IPS DF 4.7 (cell line): ENCODE data around the gene ISG15.
"Not testable (repeated sequence)": the region's sequence is repeated elsewhere in the genome, so short reads cannot be mapped to it uniquely, and the experiment has no call there.

Source experiments
- DNase-seq: peaks from one replicate; pipeline ENCODE4 v3.0.0-alpha.2; 2013; ENCODE audit warnings: low spot score; ENCODE audit errors: extremely low read depth

The ISG15 gene

GRCh38 chr1:1011396-1011949 lies 1.8 kb upstream of the ISG15 start:
- no peak for DNase-seq

- not testable (repeated sequence) for DNase-seq
Measured at GRCh38 chr1:1012736-1013104, 577 bp upstream of the ISG15 start.

- no peak for DNase-seq
Measured at GRCh38 chr1:1013922-1014648, 788 bp downstream of the ISG15 start.

GRCh38 chr1:1014799-1015681 lies 1.7 kb downstream of the ISG15 start:
- DNase-seq = no peak

- DNase-seq = not testable (repeated sequence)
Measured at GRCh38 chr1:1017397-1018320, 4.4 kb downstream of the ISG15 start.

DNA sequence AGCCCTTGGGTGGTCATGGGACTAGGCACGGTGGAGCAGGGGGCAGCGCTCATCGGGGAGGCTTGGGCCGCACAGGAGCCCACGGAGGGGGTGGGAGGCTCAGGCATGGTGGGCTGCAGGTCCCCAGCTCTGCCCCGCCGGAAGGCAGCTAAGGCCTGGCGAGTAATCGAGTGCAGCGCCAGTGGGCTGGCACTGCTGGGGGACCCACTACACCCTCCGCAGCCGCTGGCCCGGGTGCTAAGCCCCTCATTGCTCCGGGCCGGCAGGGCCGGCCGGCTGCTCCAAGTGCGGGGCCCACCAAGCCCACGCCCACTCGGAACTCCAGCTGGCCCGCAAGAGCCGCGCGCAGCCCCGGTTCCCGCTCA lies 5.0 kb downstream of the ISG15 start:
- not testable (repeated sequence) for DNase-seq

GRCh38 chr1:1019122-1019999 lies 6.1 kb downstream of the ISG15 start:
- no peak for DNase-seq

DNA sequence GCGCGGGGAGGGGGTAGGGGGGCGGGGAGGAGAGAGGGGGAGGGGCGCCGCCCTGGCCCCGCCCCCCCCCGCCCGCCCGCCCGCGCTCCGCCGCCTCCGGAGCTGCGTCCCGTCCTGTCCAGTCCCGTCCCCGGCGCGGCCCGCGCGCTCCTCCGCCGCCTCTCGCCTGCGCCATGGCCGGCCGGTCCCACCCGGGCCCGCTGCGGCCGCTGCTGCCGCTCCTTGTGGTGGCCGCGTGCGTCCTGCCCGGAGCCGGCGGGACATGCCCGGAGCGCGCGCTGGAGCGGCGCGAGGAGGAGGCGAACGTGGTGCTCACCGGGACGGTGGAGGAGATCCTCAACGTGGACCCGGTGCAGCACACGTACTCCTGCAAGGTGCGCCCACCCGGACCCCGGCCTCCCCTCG lies 6.7 kb downstream of the ISG15 start, which contains the start of gene AGRN:
AGRN (plus strand) TSS at position 121 of the 405 bp plus-strand sequence; CDS start at position 174, 53 bp downstream.
- no peak for DNase-seq

DNA sequence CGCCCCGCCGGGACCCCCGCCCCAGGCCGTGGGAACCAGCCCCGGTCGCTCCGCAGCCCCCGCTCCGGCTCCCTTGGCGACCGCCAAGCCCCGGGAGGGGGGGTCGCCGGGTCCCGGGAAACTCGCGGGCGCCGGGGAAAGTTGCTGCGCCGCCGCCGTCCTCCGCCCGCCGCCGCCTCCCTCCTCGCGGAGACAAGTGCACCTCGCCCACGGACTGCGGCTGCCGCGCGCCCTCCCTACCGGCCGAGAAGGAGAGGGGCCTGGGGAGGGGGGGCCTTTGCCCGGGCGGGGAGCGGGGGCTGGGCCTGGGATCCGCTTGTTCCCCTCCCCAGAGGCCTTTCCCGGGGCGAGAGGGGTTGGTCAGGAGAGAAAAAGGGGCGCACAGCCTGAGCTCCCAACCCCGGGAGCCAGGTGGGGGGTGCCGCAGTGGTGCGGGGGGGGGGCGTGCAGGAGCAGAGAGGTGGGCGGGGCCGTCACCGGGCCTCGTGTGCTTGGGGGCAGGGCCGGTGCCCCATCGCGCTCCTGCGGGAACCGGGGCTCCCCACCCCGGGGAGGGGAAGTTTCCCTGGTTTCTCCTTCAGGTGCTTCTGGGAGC lies 7.2 kb downstream of the ISG15 start:
- no peak for DNase-seq

DNA sequence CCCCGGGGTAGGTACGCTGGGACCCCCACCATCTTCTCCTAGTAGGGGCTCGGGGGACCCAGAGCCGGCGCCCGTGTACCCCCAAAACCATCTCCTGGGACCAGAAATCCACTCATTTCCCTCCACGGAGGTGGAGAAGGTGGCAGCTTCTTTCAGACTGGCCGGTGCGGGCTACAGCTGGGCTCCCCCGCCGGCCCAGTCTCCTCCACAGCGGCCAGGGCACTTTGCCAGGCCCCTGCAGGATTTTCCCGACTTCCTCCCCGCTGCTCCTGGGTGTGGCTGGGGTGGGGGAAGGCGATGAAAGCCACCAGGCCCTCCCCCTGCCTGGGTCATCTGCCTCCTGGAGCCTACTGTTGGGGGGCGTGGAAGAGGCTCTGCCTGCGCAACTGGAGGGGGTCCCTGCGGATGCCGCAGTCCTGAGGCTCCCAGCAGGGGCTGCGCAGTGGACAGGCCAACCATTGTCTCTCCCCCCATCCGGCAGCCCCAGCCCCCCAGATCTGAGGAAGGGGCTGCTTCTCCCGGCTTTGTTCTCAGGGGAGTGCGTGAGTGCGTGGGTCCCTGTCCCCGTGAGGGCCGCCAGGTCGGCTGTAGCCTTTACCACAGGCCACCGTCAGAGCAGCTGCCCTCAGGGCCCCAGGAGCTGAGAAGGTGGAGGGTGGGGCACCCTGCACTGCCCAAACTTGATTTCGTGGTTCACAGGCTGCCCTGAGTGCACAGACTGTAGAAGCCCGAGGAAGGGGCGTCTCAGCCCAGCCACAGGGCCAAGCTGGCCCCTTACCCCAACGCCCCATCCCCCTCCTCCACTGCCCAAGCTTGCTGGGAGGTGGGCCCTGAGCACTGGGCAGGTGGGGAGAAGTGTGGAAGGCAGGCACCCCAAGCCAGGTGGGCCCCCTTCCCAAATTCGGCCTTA lies 8.0 kb downstream of the ISG15 start:
- no peak for DNase-seq

DNA sequence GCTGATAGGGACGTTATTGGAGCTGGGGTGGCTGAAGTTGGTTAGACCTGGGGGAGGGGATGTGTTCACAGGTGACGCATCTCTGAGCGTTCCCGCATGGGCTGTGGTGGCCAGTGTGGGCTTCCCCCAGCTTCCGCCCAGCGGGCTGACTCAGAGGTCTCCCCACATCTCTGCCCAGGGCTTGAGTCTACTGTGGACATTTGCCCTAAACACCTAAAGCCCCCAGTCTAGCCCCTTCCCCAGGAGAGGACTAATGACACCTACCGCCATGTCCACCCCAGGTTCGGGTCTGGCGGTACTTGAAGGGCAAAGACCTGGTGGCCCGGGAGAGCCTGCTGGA lies 8.6 kb downstream of the ISG15 start:
- DNase-seq = no peak

DNA sequence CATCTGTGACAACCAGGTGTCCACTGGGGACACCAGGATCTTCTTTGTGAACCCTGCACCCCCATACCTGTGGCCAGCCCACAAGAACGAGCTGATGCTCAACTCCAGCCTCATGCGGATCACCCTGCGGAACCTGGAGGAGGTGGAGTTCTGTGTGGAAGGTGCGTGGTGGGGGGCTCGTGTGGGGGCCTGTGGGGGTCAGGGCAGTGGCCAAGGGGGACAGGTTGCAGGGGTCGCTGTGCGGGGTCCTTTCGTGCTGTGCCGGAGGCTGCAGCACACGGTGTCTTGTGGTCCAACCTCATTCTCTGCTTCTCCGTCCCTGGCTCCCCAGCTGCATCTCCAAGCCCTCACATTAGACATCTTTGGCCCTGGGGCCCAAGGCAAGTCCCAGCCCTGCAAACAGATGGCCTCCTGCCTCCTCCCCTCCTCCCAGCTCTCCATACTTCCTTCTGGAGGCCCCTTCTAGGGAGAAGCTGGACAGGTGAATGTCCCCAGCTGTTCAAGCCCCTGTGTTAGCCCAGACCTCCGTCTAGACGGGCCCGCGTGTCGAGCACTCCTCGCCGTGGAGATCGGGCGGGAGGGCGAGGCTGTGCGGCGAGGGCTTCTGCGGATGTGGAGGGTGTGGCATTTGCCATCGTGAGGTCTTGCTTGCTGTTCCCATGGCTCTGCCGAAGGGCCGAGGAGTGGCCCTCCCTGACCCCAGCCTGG lies 9.2 kb downstream of the ISG15 start:
- DNase-seq = no peak

- no peak for DNase-seq
Measured at GRCh38 chr1:1023700-1024099, 10.4 kb downstream of the ISG15 start.

DNA sequence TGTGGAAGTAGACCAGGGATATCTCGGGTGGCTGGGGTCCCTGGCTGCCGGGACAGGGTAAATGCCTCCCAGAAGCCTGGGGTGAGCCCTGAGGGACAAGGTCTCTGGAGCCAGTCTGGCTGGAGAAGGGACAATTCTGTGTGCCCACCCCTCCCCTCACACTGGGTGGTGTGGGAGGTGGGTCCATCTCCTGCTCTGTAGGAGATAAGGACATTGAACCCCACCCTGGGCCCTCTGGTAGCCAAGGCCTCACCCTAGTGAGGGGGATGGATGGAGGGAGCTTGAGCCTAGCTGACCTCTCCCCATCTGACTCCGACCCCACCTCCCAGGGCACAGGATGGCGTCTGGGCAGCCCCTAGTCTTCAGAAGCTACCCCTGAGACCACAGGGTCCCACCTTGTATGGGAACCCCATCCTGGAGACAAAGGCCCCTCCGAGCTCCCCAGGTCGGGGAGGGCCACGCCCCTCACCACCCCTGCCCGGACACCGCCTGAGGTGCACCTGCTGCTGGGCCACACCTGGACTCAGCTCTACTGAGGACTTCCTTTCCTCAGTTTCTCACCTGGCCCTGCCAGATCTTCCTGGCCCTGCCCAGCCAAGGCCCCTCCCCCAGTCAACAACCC lies 11.0 kb downstream of the ISG15 start:
- no peak for DNase-seq

- DNase-seq = no peak
Measured at GRCh38 chr1:1024771-1025699, 11.7 kb downstream of the ISG15 start.

GRCh38 chr1:1025730-1026129 lies 12.4 kb downstream of the ISG15 start:
- no peak for DNase-seq
